MM.1S (cell line): ENCODE results near the gene NNT.

Source experiments
- EZH2 ChIP-seq: fragments of 300-600 bp; sonication (generic); optimal IDR thresholded peaks from 2 replicates; pipeline ENCODE3; 2017; ENCODE audit warnings: low read depth, mild to moderate bottlenecking, antibody characterized with exemption, low read length, mixed read lengths
- TF ChIP-seq, protein P1 (sequence below): fragments of 300-600 bp; sonication (generic); IDR thresholded peaks from 2 replicates; pipeline ENCODE4 v1.5.1; 2016; ENCODE audit warnings: antibody characterized with exemption, low read length, mixed read lengths

DNA sequence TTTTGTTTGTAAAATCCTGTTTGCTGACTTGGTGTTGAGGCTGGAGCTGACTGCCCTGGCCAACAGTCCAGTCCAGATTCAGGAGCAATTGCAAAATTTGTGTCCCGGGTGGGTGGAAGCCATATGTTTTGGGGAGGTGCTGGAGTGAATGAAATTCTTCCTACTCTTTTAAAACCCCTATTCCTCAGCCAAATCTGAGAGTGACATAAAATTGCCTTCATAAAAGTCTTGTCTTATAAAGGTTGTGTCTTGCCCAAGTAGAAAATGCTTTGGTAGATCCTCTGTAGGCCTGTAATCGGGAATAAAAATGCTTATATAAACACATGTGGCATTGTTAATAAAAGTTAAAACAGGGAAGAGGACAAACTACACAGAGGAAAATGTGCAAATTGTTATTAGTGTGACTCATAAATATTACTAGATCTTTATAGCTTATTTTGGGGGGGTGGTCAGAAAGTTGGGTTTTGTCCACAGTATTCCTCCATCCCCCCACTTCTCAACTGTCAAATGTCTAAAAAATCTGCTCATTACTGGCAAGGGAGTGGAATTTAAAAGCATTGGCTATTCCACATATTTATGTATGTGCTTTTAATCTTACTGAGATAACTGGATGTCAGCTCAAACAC, 45.6 kb downstream of the NNT start:
- TF ChIP-seq, protein P1, sequence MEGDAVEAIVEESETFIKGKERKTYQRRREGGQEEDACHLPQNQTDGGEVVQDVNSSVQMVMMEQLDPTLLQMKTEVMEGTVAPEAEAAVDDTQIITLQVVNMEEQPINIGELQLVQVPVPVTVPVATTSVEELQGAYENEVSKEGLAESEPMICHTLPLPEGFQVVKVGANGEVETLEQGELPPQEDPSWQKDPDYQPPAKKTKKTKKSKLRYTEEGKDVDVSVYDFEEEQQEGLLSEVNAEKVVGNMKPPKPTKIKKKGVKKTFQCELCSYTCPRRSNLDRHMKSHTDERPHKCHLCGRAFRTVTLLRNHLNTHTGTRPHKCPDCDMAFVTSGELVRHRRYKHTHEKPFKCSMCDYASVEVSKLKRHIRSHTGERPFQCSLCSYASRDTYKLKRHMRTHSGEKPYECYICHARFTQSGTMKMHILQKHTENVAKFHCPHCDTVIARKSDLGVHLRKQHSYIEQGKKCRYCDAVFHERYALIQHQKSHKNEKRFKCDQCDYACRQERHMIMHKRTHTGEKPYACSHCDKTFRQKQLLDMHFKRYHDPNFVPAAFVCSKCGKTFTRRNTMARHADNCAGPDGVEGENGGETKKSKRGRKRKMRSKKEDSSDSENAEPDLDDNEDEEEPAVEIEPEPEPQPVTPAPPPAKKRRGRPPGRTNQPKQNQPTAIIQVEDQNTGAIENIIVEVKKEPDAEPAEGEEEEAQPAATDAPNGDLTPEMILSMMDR, result no peak
- no peak for TF ChIP-seq EZH2
